ENCODE results near the gene XAF1.
"Not testable (repeated sequence)": the region's sequence is repeated elsewhere in the genome, so short reads cannot be mapped to it uniquely, and the experiment has no call there.

The XAF1 gene

GRCh38 chr17:6800422-6801027 is 44.7 kb downstream of the XAF1 start:
- Histone ChIP-seq H3K4me1 (ENCODE audit: control insufficient read depth, insufficient read depth, low read length, unreplicated experiment) (peaks cover 4% of the 10 kb centered on the region), H3K36me3 (ENCODE audit: insufficient read depth, low read length) (no peaks in the 10 kb centered on the region), H3K79me2 (ENCODE audit: control insufficient read depth, insufficient read depth, low read length, unreplicated experiment) (no peaks in the 10 kb centered on the region), H3K27ac (ENCODE audit: low read depth, low read length) (no peak overlapping the region), H3K27me3 (ENCODE audit: insufficient read depth, low read length) (peaks cover 6% of the 10 kb centered on the region; the same call in 1 of the 2 replicates), H2AFZ (ENCODE audit: low read length, unreplicated experiment) (no peak overlapping the region), H3K4me3 (ENCODE audit: low read depth, low read length) (no peak overlapping the region)

- Histone ChIP-seq H3K36me3 (ENCODE audit: insufficient read depth, low read length) (no peaks in the 10 kb centered on the region), H3K4me3 (ENCODE audit: low read depth, low read length) (no peak overlapping the region), H3K27ac (ENCODE audit: low read depth, low read length) (no peak overlapping the region), H2AFZ (ENCODE audit: low read length, unreplicated experiment) (no peak overlapping the region), H3K79me2 (ENCODE audit: control insufficient read depth, insufficient read depth, low read length, unreplicated experiment) (no peaks in the 10 kb centered on the region), H3K27me3 (ENCODE audit: insufficient read depth, low read length) (peaks cover 29% of the 10 kb centered on the region), H3K4me1 (ENCODE audit: control insufficient read depth, insufficient read depth, low read length, unreplicated experiment) (no peaks in the 10 kb centered on the region)
These were observed 55.7 kb downstream of the XAF1 start for GRCh38 chr17:6811510-6811909.

GRCh38 chr17:6812295-6812694 is 56.4 kb downstream of the XAF1 start:
- Histone ChIP-seq H3K79me2 (ENCODE audit: control insufficient read depth, insufficient read depth, low read length, unreplicated experiment) (no peaks in the 10 kb centered on the region), H3K4me1 (ENCODE audit: control insufficient read depth, insufficient read depth, low read length, unreplicated experiment) (no peaks in the 10 kb centered on the region), H3K4me3 (ENCODE audit: low read depth, low read length) (no peak overlapping the region), H3K36me3 (ENCODE audit: insufficient read depth, low read length) (no peaks in the 10 kb centered on the region), H2AFZ (ENCODE audit: low read length, unreplicated experiment) (no peak overlapping the region), H3K27ac (ENCODE audit: low read depth, low read length) (no peak overlapping the region), H3K27me3 (ENCODE audit: insufficient read depth, low read length) (peaks cover 29% of the 10 kb centered on the region)

GRCh38 chr17:6815775-6816174 is 59.9 kb downstream of the XAF1 start:
- Histone ChIP-seq H3K27me3 (ENCODE audit: insufficient read depth, low read length) (peaks cover 38% of the 10 kb centered on the region; the same call in 1 of the 2 replicates), H3K4me3 (ENCODE audit: low read depth, low read length) (no peak overlapping the region), H3K36me3 (ENCODE audit: insufficient read depth, low read length) (no peaks in the 10 kb centered on the region), H3K79me2 (ENCODE audit: control insufficient read depth, insufficient read depth, low read length, unreplicated experiment) (no peaks in the 10 kb centered on the region), H2AFZ (ENCODE audit: low read length, unreplicated experiment) (no peak overlapping the region), H3K27ac (ENCODE audit: low read depth, low read length) (no peak overlapping the region), H3K4me1 (ENCODE audit: control insufficient read depth, insufficient read depth, low read length, unreplicated experiment) (no peaks in the 10 kb centered on the region)

- not testable (repeated sequence) for H3K79me2 ChIP-seq (ENCODE audit: control insufficient read depth, insufficient read depth, low read length, unreplicated experiment); H3K4me1 ChIP-seq (ENCODE audit: control insufficient read depth, insufficient read depth, low read length, unreplicated experiment); H3K4me3 ChIP-seq (ENCODE audit: low read depth, low read length); H3K27ac ChIP-seq (ENCODE audit: low read depth, low read length); H3K36me3 ChIP-seq (ENCODE audit: insufficient read depth, low read length); H2AFZ ChIP-seq (ENCODE audit: low read length, unreplicated experiment)
- H3K27me3 ChIP-seq (ENCODE audit: insufficient read depth, low read length) = peaks cover 37% of the 10 kb centered on the region; the same call in 1 of the 2 replicates
These were observed 60.5 kb downstream of the XAF1 start for GRCh38 chr17:6816368-6816767.

GRCh38 chr17:6818938-6819337 is 63.1 kb downstream of the XAF1 start:
- Histone ChIP-seq H2AFZ (ENCODE audit: low read length, unreplicated experiment) (no peak overlapping the region), H3K79me2 (ENCODE audit: control insufficient read depth, insufficient read depth, low read length, unreplicated experiment) (no peaks in the 10 kb centered on the region), H3K4me1 (ENCODE audit: control insufficient read depth, insufficient read depth, low read length, unreplicated experiment) (peaks cover 13% of the 10 kb centered on the region), H3K36me3 (ENCODE audit: insufficient read depth, low read length) (no peaks in the 10 kb centered on the region), H3K4me3 (ENCODE audit: low read depth, low read length) (no peak overlapping the region), H3K27ac (ENCODE audit: low read depth, low read length) (no peak overlapping the region), H3K27me3 (ENCODE audit: insufficient read depth, low read length) (peaks cover 26% of the 10 kb centered on the region; the same call in 1 of the 2 replicates)

GRCh38 chr17:6823011-6823442 is 67.2 kb downstream of the XAF1 start:
- Histone ChIP-seq H2AFZ (ENCODE audit: low read length, unreplicated experiment) (no peak overlapping the region), H3K27ac (ENCODE audit: low read depth, low read length) (peak overlapping the region; percentile 53), H3K4me3 (ENCODE audit: low read depth, low read length) (0 out of 2 replicates have a peak overlapping the region, but pooled peaks have one; percentile 9), H3K4me1 (ENCODE audit: control insufficient read depth, insufficient read depth, low read length, unreplicated experiment) (peaks cover 13% of the 10 kb centered on the region), H3K36me3 (ENCODE audit: insufficient read depth, low read length) (no peaks in the 10 kb centered on the region), H3K27me3 (ENCODE audit: insufficient read depth, low read length) (peaks cover 18% of the 10 kb centered on the region; the same call in 1 of the 2 replicates), H3K79me2 (ENCODE audit: control insufficient read depth, insufficient read depth, low read length, unreplicated experiment) (no peaks in the 10 kb centered on the region)
